Activated naive CD4-positive, alpha-beta T cell treated with anti-CD3 and anti-CD28 coated beads for 36 hours (primary cell): ENCODE measurements around the gene CACNA1E. TPM values are rescaled to one million over a fixed set of nuclear protein-coding genes. Genes with fewer than 3 reads are reported as not detected.
"Not testable (repeated sequence)": the region's sequence is repeated elsewhere in the genome, so short reads cannot be mapped to it uniquely, and the experiment has no call there.

Experiments
- CTCF ChIA-PET: fragments of 350-600 bp; sonication (Branson Sonifier 250); formaldehyde crosslinking; loops from one replicate; lab custom pipeline; 2021; ENCODE audit warnings: antibody characterized with exemption; lab: Charles Lee
- DNase-seq: peaks from one replicate; pipeline ENCODE4 v3.0.0-alpha.2; 2020
- H3K27ac Mint-ChIP-seq: one replicate; pipeline ENCODE4 v1.8.0; 2021; ENCODE audit warnings: mild to moderate bottlenecking, mixed read lengths
- H3K27me3 Mint-ChIP-seq: one replicate; pipeline ENCODE4 v1.8.0; 2021; ENCODE audit warnings: low read depth, mixed read lengths
- H3K36me3 Mint-ChIP-seq: one replicate; pipeline ENCODE4 v1.8.0; 2021; ENCODE audit warnings: low read depth, mixed read lengths
- H3K4me1 Mint-ChIP-seq: one replicate; pipeline ENCODE4 v1.8.0; 2021; ENCODE audit warnings: low read depth, mixed read lengths
- H3K4me3 Mint-ChIP-seq: one replicate; pipeline ENCODE4 v1.8.0; 2021; ENCODE audit warnings: mild to moderate bottlenecking, moderate library complexity, mixed read lengths
- H3K9me3 Mint-ChIP-seq: one replicate; pipeline ENCODE4 v1.8.0; 2021; ENCODE audit warnings: mixed read lengths
- intact Hi-C: fragments of 100-400 bp; cut with micrococcal nuclease; formaldehyde crosslinking; loops from one replicate; pipeline ENCODE4 v1.15.1; 2023
- total RNA-seq, 2 experiments: library from RNA; stranded (reverse); gene quantifications; one replicate each; pipeline ENCODE4 v1.2.3, GENCODE V29; 2021

The CACNA1E gene
- total RNA-seq, 2 experiments from 2014 or later = not detected

DNA sequence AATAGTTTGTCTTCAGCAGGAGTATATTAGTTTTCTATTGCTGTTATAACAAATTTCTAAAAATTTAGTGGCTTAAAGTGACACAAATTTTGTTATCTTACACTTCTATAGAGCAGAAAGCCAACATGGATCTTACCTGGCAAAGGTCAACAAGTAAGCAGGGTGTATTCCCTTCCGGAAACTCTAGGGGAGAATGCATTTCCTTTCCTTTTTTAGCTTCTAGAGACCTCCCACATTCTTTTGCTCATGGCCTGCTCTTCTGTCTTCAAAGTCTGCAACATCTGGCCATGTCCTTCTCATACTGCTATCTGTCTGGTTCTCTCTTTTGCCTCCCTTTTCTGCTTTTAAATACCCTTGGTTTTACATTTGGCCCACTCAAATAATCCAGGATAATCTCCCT is 335.6 kb downstream of the CACNA1E start:
- H3K4me3 Mint-ChIP-seq = no peak overlapping the region
- no peak for DNase-seq
- no peaks in the 10 kb centered on the region for H3K36me3 Mint-ChIP-seq
- intact Hi-C loops = no loop called here
- H3K4me1 Mint-ChIP-seq = no peaks in the 10 kb centered on the region
- CTCF ChIA-PET = no interaction called here
- H3K9me3 Mint-ChIP-seq = no peaks in the 10 kb centered on the region
- peaks cover 13% of the 10 kb centered on the region for H3K27me3 Mint-ChIP-seq
- no peak overlapping the region for H3K27ac Mint-ChIP-seq

DNA sequence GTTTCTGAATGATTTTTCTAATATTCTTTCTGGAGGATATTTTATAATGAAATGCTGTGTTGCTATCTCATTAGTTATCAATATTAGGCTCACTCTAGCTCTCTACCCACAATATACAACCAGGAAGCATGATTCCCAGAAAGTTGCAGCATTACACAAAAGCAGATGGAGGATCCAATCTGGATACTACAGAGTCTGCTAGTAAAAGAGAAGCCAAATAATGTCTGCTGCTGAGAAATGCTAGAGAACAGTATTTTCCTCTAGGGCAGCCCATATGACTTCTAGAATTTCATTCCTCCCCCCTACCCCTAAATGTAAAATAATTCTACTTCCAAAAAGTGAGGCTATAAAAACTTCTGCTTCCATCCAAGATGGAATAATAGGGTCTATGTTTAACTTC is 338.4 kb downstream of the CACNA1E start:
- Mint-ChIP-seq H3K4me3 (no peak overlapping the region), H3K27me3 (peaks cover 13% of the 10 kb centered on the region), H3K36me3 (no peaks in the 10 kb centered on the region), H3K4me1 (no peaks in the 10 kb centered on the region), H3K9me3 (peaks cover 4% of the 10 kb centered on the region), H3K27ac (no peak overlapping the region)
- CTCF ChIA-PET = no interaction called here
- DNase-seq = no peak
- intact Hi-C loops = no loop called here

DNA sequence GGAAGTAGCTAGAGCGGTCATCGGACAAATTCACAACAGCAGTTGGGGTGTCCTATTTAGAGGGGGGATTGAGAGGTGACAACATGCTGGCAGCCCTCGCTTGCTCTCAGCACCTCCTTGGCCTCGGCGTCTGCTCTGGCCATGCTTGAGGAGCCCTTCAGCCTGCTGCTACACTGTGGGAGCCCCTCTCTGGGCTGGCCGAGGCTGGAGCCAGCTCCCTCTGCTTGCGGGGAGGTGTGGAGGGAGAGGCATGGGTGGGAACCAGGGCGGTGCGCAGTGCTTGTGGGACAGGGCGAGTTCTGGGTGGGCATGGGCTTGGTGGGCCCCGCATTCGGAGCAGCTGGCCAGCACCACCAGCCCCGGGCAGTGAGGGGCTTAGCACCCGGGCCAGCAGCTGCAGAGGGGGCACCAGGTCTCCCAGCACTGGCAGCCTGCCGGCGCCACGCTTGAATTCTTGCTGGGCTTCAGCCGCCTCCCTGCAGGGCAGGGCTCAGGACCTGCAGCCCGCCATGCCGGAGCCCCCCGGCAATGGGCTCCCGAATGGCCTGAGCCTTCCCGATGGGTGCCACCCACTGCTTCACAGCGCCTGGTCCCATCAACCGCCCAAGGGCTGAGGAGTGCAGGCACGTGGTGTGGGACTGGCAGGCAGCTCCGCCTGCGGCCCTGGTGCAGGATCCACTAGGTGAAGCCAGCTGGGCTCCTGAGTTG is 349.0 kb downstream of the CACNA1E start:
- H3K4me1 Mint-ChIP-seq, CTCF ChIA-PET, H3K36me3 Mint-ChIP-seq, H3K27ac Mint-ChIP-seq, DNase-seq, intact Hi-C loops, H3K4me3 Mint-ChIP-seq: not testable (repeated sequence)
- H3K27me3 Mint-ChIP-seq = peaks cover 17% of the 10 kb centered on the region
- H3K9me3 Mint-ChIP-seq = peaks cover 21% of the 10 kb centered on the region

DNA sequence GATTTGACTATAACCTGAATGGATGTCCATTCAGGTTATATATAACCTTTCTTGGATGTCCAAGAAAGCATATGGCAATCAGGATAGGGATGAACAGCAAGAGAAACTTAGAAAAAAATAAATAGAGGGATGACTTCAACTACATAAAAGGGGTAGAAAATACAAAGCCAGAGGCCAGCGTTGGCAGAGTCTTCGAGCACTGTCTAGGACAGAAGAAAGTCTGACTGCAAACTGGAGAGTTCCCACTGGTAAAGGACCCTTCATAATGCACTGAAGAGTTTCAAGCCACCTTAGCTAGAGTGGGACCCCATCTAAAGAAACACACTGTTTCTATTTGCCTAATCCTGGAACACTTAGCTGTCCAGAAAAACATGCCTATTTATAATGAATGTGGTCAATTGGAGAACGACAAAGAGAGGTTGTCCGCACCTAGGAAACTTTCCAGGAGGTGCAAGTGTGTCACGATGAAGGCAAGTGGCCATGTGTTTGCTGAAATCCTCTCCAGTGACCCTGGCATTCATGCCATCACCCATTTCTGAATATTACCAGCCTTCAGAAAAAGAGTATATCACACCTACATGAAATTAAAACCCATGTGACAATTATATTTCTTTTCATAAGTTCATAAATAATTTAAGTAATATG is 362.8 kb downstream of the CACNA1E start:
- Mint-ChIP-seq H3K27me3 (peaks cover 19% of the 10 kb centered on the region), H3K27ac (no peak overlapping the region), H3K36me3 (no peaks in the 10 kb centered on the region), H3K4me1 (no peaks in the 10 kb centered on the region), H3K4me3 (no peak overlapping the region), H3K9me3 (no peaks in the 10 kb centered on the region)
- no peak for DNase-seq
- CTCF ChIA-PET = no interaction called here
- intact Hi-C loops = no loop called here

DNA sequence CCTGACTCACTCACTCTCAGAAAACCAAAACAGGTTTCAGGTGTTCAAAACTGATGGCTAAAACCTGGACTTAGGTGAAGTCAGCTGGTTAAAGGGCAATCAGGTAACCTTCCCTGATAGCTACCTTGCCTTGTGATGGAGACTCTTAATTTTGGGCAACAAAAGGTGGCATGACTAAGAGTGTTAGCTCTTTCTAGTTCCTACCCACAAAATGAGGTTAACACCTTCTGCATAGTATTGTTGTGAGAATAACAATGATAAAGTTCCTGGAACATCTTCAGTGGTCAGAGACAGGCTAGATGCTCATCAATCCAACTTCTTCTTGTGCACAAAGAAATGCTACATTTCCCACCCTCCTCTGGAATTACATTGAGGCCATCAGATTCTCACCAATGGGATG is 363.4 kb downstream of the CACNA1E start:
- CTCF ChIA-PET = no interaction called here
- H3K27me3 Mint-ChIP-seq = peaks cover 19% of the 10 kb centered on the region
- H3K27ac Mint-ChIP-seq = no peak overlapping the region

DNA sequence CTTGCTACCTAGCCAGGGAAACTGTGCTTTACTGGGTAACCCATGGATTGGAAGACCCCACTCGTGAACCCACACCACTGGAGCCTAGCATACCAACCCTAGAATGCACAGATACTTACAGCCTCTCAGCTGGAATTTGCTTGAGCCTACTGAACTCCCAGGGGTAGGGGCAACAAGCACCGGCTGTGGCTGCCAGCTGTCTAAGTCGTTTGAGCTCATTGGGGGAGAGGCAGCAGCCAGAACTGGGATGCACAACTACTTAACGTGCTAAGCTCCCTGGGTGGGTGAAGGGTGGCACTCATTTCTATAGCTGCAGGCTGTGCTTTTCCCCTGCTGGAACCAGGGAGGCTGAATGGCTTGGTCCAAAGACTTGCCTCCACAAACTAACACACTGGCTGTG is 365.8 kb downstream of the CACNA1E start:
- DNase-seq = no peak
- no peak overlapping the region for H3K4me3 Mint-ChIP-seq
- H3K9me3 Mint-ChIP-seq = peaks cover 8% of the 10 kb centered on the region
- CTCF ChIA-PET = no interaction called here
- H3K27ac Mint-ChIP-seq = no peak overlapping the region
- no peaks in the 10 kb centered on the region for H3K4me1 Mint-ChIP-seq
- intact Hi-C loops = no loop called here
- no peaks in the 10 kb centered on the region for H3K36me3 Mint-ChIP-seq
- peaks cover 21% of the 10 kb centered on the region for H3K27me3 Mint-ChIP-seq

More for the DNA sequence above, 363.4 kb downstream of the CACNA1E start:
- intact Hi-C loops = no loop called here
- Mint-ChIP-seq H3K4me1 (no peaks in the 10 kb centered on the region), H3K36me3 (no peaks in the 10 kb centered on the region), H3K4me3 (no peak overlapping the region), H3K9me3 (no peaks in the 10 kb centered on the region)
- DNase-seq = no peak

DNA sequence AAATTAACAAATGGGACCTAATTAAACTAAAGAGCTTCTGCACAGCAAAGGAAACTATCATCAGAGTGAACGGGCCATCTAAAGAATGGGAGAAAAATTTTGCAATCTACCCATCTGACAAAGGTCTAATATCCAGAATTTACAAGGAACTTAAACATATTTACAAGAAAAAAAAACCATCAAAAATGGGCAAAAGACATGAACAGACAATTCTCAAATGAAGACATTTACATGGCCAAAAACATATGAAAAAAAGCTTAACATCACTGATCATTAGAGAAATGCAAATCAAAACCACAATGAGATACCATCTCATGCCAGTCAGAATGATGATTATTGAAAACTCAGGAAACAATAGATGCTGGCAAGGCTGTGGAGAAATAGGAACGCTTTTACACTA is 370.9 kb downstream of the CACNA1E start:
- CTCF ChIA-PET, intact Hi-C loops: not testable (repeated sequence)
- H3K27me3 Mint-ChIP-seq = peaks cover 19% of the 10 kb centered on the region

DNA sequence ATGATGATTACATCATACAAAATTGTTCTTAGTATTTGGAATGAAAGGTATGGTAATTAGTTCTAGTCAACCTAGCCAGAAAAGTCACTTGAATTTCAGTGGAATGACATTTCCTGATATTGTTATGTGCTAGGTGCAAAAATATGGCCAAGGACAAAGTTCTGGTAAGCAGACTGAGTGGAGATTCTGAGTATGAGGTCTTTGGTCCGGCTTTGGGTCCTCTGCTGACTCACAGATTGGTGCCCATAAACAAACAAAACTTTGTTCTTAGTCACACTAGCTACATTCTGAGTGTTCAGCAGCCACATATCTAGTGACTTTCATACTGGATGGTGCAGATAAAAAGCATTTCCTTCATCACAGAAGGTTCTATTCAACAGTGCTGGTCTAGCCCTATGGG is 372.1 kb downstream of the CACNA1E start:
- CTCF ChIA-PET = no interaction called here
- intact Hi-C loops = no loop called here
- H3K27me3 Mint-ChIP-seq = peaks cover 12% of the 10 kb centered on the region
- H3K36me3 Mint-ChIP-seq = no peaks in the 10 kb centered on the region
- no peaks in the 10 kb centered on the region for H3K4me1 Mint-ChIP-seq
- no peak overlapping the region for H3K27ac Mint-ChIP-seq
- no peak for DNase-seq
- H3K9me3 Mint-ChIP-seq = peaks cover 10% of the 10 kb centered on the region
- no peak overlapping the region for H3K4me3 Mint-ChIP-seq

More for the DNA sequence above, 370.9 kb downstream of the CACNA1E start:
- not testable (repeated sequence) for DNase-seq, H3K9me3 Mint-ChIP-seq, H3K36me3 Mint-ChIP-seq, H3K4me3 Mint-ChIP-seq, H3K4me1 Mint-ChIP-seq, H3K27ac Mint-ChIP-seq
